IMR-90 (cell line): ENCODE data around the gene PCID2. TPM values are rescaled to one million over a fixed set of nuclear protein-coding genes. Genes with fewer than 3 reads are reported as not detected.

Experiments used
- ATAC-seq: fragments of 200-7000 bp; cut with Tn5 transposase; 2 replicates; pipeline ENCODE4 v1.9.1; 2020; ENCODE audit warnings: low read depth, mild to moderate bottlenecking, moderate library complexity
- BruUV-seq: library from RNA; stranded (reverse); fragments of 400-500 nt; replicated peaks from 2 replicates; lab custom pipeline; 2021; lab: Mats Ljungman, UMichigan
- CTCF ChIA-PET: fragments of 300-600 bp; formaldehyde crosslinking; extraction: SDS; loops from one replicate; lab custom pipeline; 2021; ENCODE audit warnings: antibody characterized with exemption; lab: Yijun Ruan, JAX
- POLR2A ChIA-PET: fragments of 300-600 bp; sonication (Branson Sonifier 250); formaldehyde crosslinking; loops from one replicate; lab custom pipeline; 2022; ENCODE audit warnings: antibody characterized with exemption; ENCODE audit not compliant: unreplicated experiment; lab: Charles Lee
- DNase-seq: peaks from one replicate; pipeline ENCODE4 v3.0.0; 2013
- H2AFZ ChIP-seq: replicated peaks from 2 replicates; pipeline ENCODE3; 2013; ENCODE audit warnings: low read length, mild to moderate bottlenecking; ENCODE audit not compliant: poor library complexity
- H2AK5ac ChIP-seq: 2 replicates; pipeline ENCODE4 v1.6.1; 2013; ENCODE audit warnings: low read depth, low read length, inconsistent platforms
- H2AK9ac ChIP-seq: replicated peaks from 2 replicates; pipeline ENCODE3; 2013; ENCODE audit warnings: mild to moderate bottlenecking, low read depth, low read length, moderate library complexity; ENCODE audit not compliant: poor library complexity
- H2BK120ac ChIP-seq: 2 replicates; pipeline ENCODE4 v1.6.1; 2013; ENCODE audit warnings: low read depth, low read length, inconsistent platforms
- H2BK15ac ChIP-seq: 3 replicates; pipeline ENCODE4 v1.6.1; 2013; ENCODE audit warnings: low read depth, low read length, inconsistent platforms
- H2BK20ac ChIP-seq: 2 replicates; pipeline ENCODE4 v1.6.1; 2013; ENCODE audit warnings: low read depth, mild to moderate bottlenecking, inconsistent platforms, low read length, moderate library complexity
- H2BK5ac ChIP-seq: 2 replicates; pipeline ENCODE4 v1.6.1; 2013; ENCODE audit warnings: mild to moderate bottlenecking, low read depth, low read length, inconsistent platforms; ENCODE audit not compliant: poor library complexity, severe bottlenecking
- H3K14ac ChIP-seq: replicated peaks from 2 replicates; pipeline ENCODE4 v1.6.1; 2013; ENCODE audit warnings: low read depth, low read length, inconsistent platforms
- H3K18ac ChIP-seq: 2 replicates; pipeline ENCODE4 v1.6.1; 2013; ENCODE audit warnings: low read depth, low read length, control low read depth
- H3K23ac ChIP-seq: 2 replicates; pipeline ENCODE4 v1.6.1; 2013; ENCODE audit warnings: low read depth, low read length, inconsistent platforms
- H3K27ac ChIP-seq: 2 replicates; pipeline ENCODE4 v1.5.1; 2013; ENCODE audit warnings: mild to moderate bottlenecking, control low read depth, low read length; ENCODE audit not compliant: insufficient read depth
- H3K27me3 ChIP-seq: 2 replicates; pipeline ENCODE4 v1.6.1; 2013; ENCODE audit warnings: low read length; ENCODE audit not compliant: control insufficient read depth, insufficient read depth
- H3K36me3 ChIP-seq: 2 replicates; pipeline ENCODE4 v1.6.1; 2013; ENCODE audit warnings: low read length, mixed read lengths; ENCODE audit not compliant: control insufficient read depth, insufficient read depth
- H3K4ac ChIP-seq: 2 replicates; pipeline ENCODE4 v1.6.1; 2013; ENCODE audit warnings: low read depth, low read length, inconsistent platforms
- H3K4me1 ChIP-seq: 2 replicates; pipeline ENCODE4 v1.6.1; 2013; ENCODE audit warnings: low read length, mixed read lengths; ENCODE audit not compliant: control insufficient read depth, insufficient read depth
- H3K4me2 ChIP-seq: 2 replicates; pipeline ENCODE4 v1.6.1; 2013; ENCODE audit warnings: low read depth, mild to moderate bottlenecking, control low read depth, low read length, moderate library complexity
- H3K4me3 ChIP-seq: 2 replicates; pipeline ENCODE4 v1.5.1; 2013; ENCODE audit warnings: low read depth, mild to moderate bottlenecking, control low read depth, low read length, moderate library complexity; ENCODE audit not compliant: insufficient read depth
- H3K56ac ChIP-seq: 2 replicates; pipeline ENCODE4 v1.6.1; 2013; ENCODE audit warnings: low read length, inconsistent platforms; ENCODE audit not compliant: insufficient read depth; ENCODE audit errors: extremely low read depth
- H3K79me1 ChIP-seq, 2 experiments: 2 replicates each; pipeline ENCODE4 v1.6.1; 2013; ENCODE audit warnings: low read length in 2 of 2, inconsistent platforms in 1 of 2, low read depth in 1 of 2
- H3K9ac ChIP-seq: 2 replicates; pipeline ENCODE4 v1.6.1; 2013; ENCODE audit warnings: low read depth, low read length, control low read depth
- H3K9me1 ChIP-seq: 2 replicates; pipeline ENCODE4 v1.6.1; 2013; ENCODE audit warnings: low read length, inconsistent platforms; ENCODE audit not compliant: insufficient read depth
- H3K9me3 ChIP-seq: 2 replicates; pipeline ENCODE4 v1.6.1; 2013; ENCODE audit warnings: low read length; ENCODE audit not compliant: control insufficient read depth, insufficient read depth
- H4K20me1 ChIP-seq: 2 replicates; pipeline ENCODE4 v1.6.1; 2013; ENCODE audit warnings: low read length, inconsistent platforms; ENCODE audit not compliant: insufficient read depth
- H4K5ac ChIP-seq: 2 replicates; pipeline ENCODE4 v1.6.1; 2013; ENCODE audit warnings: mild to moderate bottlenecking, low read depth, low read length, control low read depth
- H4K8ac ChIP-seq, 2 experiments: 2 replicates each; pipeline ENCODE4 v1.6.1; 2013; ENCODE audit warnings: low read depth in 2 of 2, low read length in 2 of 2, control low read depth in 1 of 2, inconsistent platforms in 1 of 2
- H4K91ac ChIP-seq: 2 replicates; pipeline ENCODE4 v1.6.1; 2013; ENCODE audit warnings: low read depth, low read length, inconsistent platforms; ENCODE audit not compliant: insufficient read depth
- POLR2A ChIP-seq: IDR thresholded peaks from 2 replicates; pipeline ENCODE4 v1.6.1; 2012; ENCODE audit warnings: mild to moderate bottlenecking, low read depth, low read length
- SMC3 ChIP-seq: fragments of 150-350 bp; IDR thresholded peaks from 2 replicates; pipeline ENCODE4 v1.6.1; 2016; ENCODE audit warnings: low read depth, mild to moderate bottlenecking, antibody characterized with exemption, low read length, moderate library complexity
- USF2 ChIP-seq: fragments of 150-350 bp; IDR thresholded peaks from 2 replicates; pipeline ENCODE4 v1.6.1; 2017; ENCODE audit warnings: mild to moderate bottlenecking, antibody characterized with exemption, low read length, low read depth
- WGBS, 2 experiments: methylation state at CpG; one replicate each; pipeline versions ENCODE4 v1.1.5 to v1.1.7; 2013; ENCODE audit warnings: missing lambda C conversion rate in 2 of 2; ENCODE audit not compliant: insufficient read length in 1 of 2; ENCODE audit errors: extremely low coverage in 2 of 2; 5-methylcytosine and 5-hydroxymethylcytosine counted together
- dilution Hi-C: fragments of 300-500 bp; cut with HindIII; formaldehyde crosslinking; loops from one replicate; pipeline ENCODE4 v1.14.3; 2018; ENCODE audit warnings: low sequenced_read_pairs; ENCODE audit not compliant: unreplicated experiment
- in situ Hi-C: fragments of 300-500 bp; cut with MboI; formaldehyde crosslinking; loops from 3 replicates; pipeline ENCODE4 v1.14.3; 2019; ENCODE audit warnings: low sequenced_read_pairs, inconsistent platforms, mixed read lengths
- intact Hi-C: fragments of 100-400 bp; cut with micrococcal nuclease; formaldehyde crosslinking; loops from 2 replicates; pipeline ENCODE4 v1.10.0; 2022
- polyA plus RNA-seq, 3 experiments: library from polyadenylated mRNA; depleted of rRNA; stranded (reverse); fragments of >200 nt; gene quantifications; 2 replicates each; pipeline ENCODE4 v1.2.3, GENCODE V29; 2012; ENCODE audit warnings: low replicate concordance in 1 of 3
- total RNA-seq: library from RNA; depleted of rRNA; stranded (reverse); fragments of >200 nt; gene quantifications from 2 replicates; pipeline ENCODE4 v1.2.3, GENCODE V29; 2012

Gene PCID2
- total and polyA plus RNA-seq, 2 of the 4 experiments (the other 2 are of a cell fraction) = 83.5 to 90.9 TPM

DNA sequence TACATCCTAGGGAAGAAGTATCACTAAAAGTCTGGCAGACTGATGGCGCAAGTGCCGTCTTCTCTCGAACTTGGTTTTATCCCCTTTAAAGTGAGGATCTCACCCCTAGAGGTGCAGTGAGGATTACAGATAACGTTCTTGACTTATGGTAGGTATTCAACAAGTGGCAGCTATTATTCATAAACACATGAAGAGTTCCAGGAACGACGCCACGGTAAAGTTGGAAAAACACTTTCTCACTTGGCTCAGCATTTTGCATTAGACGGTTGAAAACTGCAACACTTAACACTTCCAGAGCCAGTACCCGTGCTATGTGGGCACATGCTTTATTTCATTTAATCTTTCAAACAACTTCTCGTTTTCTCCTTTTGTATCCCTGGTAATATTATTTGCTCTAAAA, 41.3 kb downstream of the PCID2 start:
- Histone ChIP-seq H2BK120ac (no peak overlapping the region), H3K4me3 (no peak overlapping the region), H3K14ac (no peak overlapping the region), H4K8ac (no peak overlapping the region), H3K9me1 (peaks cover 4% of the 10 kb centered on the region; the same call in 1 of the 2 replicates), H3K36me3 (peaks cover 20% of the 10 kb centered on the region), H2AFZ (no peak overlapping the region), H3K27ac (no peak overlapping the region), H2BK20ac (no peak overlapping the region), H3K23ac (no peak overlapping the region), H3K4ac (no peak overlapping the region), H2BK15ac (no peak overlapping the region), H2AK5ac (no peak overlapping the region), H3K27me3 (no peaks in the 10 kb centered on the region), H2AK9ac (no peak overlapping the region), H3K56ac (no peak overlapping the region), H3K4me2 (no peak overlapping the region), H3K9me3 (0 out of 2 replicates have a peak, but pooled peaks cover 2% of the 10 kb centered on the region), H3K18ac (no peak overlapping the region), H2BK5ac (no peak overlapping the region), H4K91ac (no peak overlapping the region), H3K4me1 (peaks cover 8% of the 10 kb centered on the region), H4K20me1 (no peaks in the 10 kb centered on the region), H4K5ac (no peak overlapping the region), H3K9ac (no peak overlapping the region), H3K79me1 (peaks cover 0 to 9% of the 10 kb centered on the region in 2 experiments; a peak in 1 of 4 replicates)
- DNase-seq (no peak), ATAC-seq (no peak)
- ChIA-PET CTCF (no interaction called here), POLR2A (no interaction called here)
- intact Hi-C loops = no loop called here
- no CpG with 5 or more reads among the region's 10 CpGs for whole genome bisulfite sequencing, 2 experiments
- BruUV-seq = no TSS peak
- dilution Hi-C loops = no loop called here
- no peak for TF ChIP-seq SMC3
- no peak for TF ChIP-seq USF2
- no peak for TF ChIP-seq POLR2A
- in situ Hi-C loops = no loop called here
